ENCODE results near the gene DAB2IP.

GRCh38 chr9:121658591-121658990 lies 7.2 kb downstream of the DAB2IP start:
- TF ChIP-seq CTCF (IDR thresholded peaks at IDR 0.05) (no peak), EZH2 (IDR thresholded peaks at IDR 0.05) (no peak)

All from neural progenitor cell (in vitro differentiated cells).